GM21447 (cell line): ENCODE measurements around the gene TMEM185B.
"Not testable (repeated sequence)": the region's sequence is repeated elsewhere in the genome, so short reads cannot be mapped to it uniquely, and the experiment has no call there.

Source experiments
- ATAC-seq: cut with Tn5 transposase; IDR thresholded peaks from one replicate; pipeline ENCODE4 v1.9.1; 2021; ENCODE audit not compliant: unreplicated experiment

Gene TMEM185B

GRCh38 chr2:120251880-120252224, 28.7 kb upstream of the TMEM185B start:
- no peak for ATAC-seq

- ATAC-seq, result no peak
Measured at GRCh38 chr2:120251078-120251477, 27.9 kb upstream of the TMEM185B start.

- ATAC-seq, result no peak
Measured at GRCh38 chr2:120250640-120251039, 27.4 kb upstream of the TMEM185B start.

GRCh38 chr2:120247851-120248250, 24.7 kb upstream of the TMEM185B start:
- ATAC-seq, result no peak

GRCh38 chr2:120246546-120247300, 23.5 kb upstream of the TMEM185B start:
- ATAC-seq, result no peak

- ATAC-seq, result no peak
Measured at GRCh38 chr2:120245520-120246332, 22.5 kb upstream of the TMEM185B start.

- no peak for ATAC-seq
Measured at GRCh38 chr2:120244656-120245519, 21.7 kb upstream of the TMEM185B start.

- no peak for ATAC-seq
Measured at GRCh38 chr2:120243875-120244553, 20.8 kb upstream of the TMEM185B start.

- no peak for ATAC-seq
Measured at GRCh38 chr2:120243211-120243610, 20.0 kb upstream of the TMEM185B start.

- no peak for ATAC-seq
Measured at GRCh38 chr2:120241684-120242083, 18.5 kb upstream of the TMEM185B start.

GRCh38 chr2:120240901-120241429, 17.8 kb upstream of the TMEM185B start:
- no peak for ATAC-seq

- ATAC-seq, result no peak
Measured at GRCh38 chr2:120239488-120240287, 16.5 kb upstream of the TMEM185B start.

- ATAC-seq, result no peak
Measured at GRCh38 chr2:120238728-120239487, 15.7 kb upstream of the TMEM185B start.

GRCh38 chr2:120237491-120237902, 14.3 kb upstream of the TMEM185B start:
- ATAC-seq, result no peak

- no peak for ATAC-seq
Measured at GRCh38 chr2:120236791-120237190, 13.6 kb upstream of the TMEM185B start.

GRCh38 chr2:120236316-120236715, 13.1 kb upstream of the TMEM185B start:
- ATAC-seq, result no peak

- ATAC-seq, result no peak
Measured at GRCh38 chr2:120235681-120236080, 12.5 kb upstream of the TMEM185B start.

GRCh38 chr2:120235158-120235557, 12.0 kb upstream of the TMEM185B start:
- not testable (repeated sequence) for ATAC-seq

GRCh38 chr2:120233292-120233691, 10.1 kb upstream of the TMEM185B start:
- no peak for ATAC-seq
